HCT116 (cell line): ENCODE results near the gene SLC25A21.

Experiments
- ATF3 ChIP-seq: IDR thresholded peaks from 2 replicates; pipeline ENCODE4 v1.6.1; 2012
- CTCF ChIP-seq, 3 experiments: fragments of 200-600 bp in 1 of 3; sonication (generic) in 1 of 3; IDR thresholded peaks in 2 of 3; conservative IDR thresholded peaks in 1 of 3; 2 replicates each; pipeline ENCODE4 v1.5.1; 2012 to 2017; ENCODE audit warnings: low read depth in 2 of 3, low read length in 2 of 3, antibody characterized with exemption in 1 of 3, borderline replicate concordance in 1 of 3, control low read depth in 1 of 3, mild to moderate bottlenecking in 1 of 3, mixed read lengths in 1 of 3, mixed run types in 1 of 3, moderate library complexity in 1 of 3; ENCODE audit not compliant: insufficient read depth in 1 of 3
- FOSL1 ChIP-seq: IDR thresholded peaks from 2 replicates; pipeline ENCODE4 v1.6.1; 2012; ENCODE audit warnings: low read depth
- JUND ChIP-seq: IDR thresholded peaks from 2 replicates; pipeline ENCODE4 v1.6.1; 2012
- POLR2A ChIP-seq: IDR thresholded peaks from 2 replicates; pipeline ENCODE4 v1.7.0; 2011; ENCODE audit warnings: borderline replicate concordance; ENCODE audit not compliant: insufficient read depth, insufficient read length; ENCODE audit errors: extremely low read depth
- POLR2AphosphoS5 ChIP-seq: IDR thresholded peaks from 2 replicates; pipeline ENCODE4 v1.6.1; 2011; ENCODE audit warnings: mild to moderate bottlenecking, low read depth, low read length, moderate library complexity
- RAD21 ChIP-seq: IDR thresholded peaks from 2 replicates; pipeline ENCODE4 v1.6.1; 2012; ENCODE audit warnings: low read depth, mild to moderate bottlenecking
- TCF7L2 ChIP-seq: IDR thresholded peaks from 2 replicates; pipeline ENCODE4 v1.7.0; 2011; ENCODE audit warnings: borderline replicate concordance, inconsistent platforms; ENCODE audit not compliant: insufficient read depth, insufficient read length; ENCODE audit errors: extremely low read depth
- ZNF274 ChIP-seq: fragments of 200-500 bp; sonication (Bioruptor generic); IDR thresholded peaks from 2 replicates; pipeline ENCODE4 v1.6.1; 2014; ENCODE audit warnings: mild to moderate bottlenecking, low read depth, low read length, inconsistent platforms

- TF ChIP-seq POLR2AphosphoS5 (no peak), TCF7L2 (no peak), FOSL1 (no peak), POLR2A (no peak), CTCF (IDR thresholded peaks at IDR 0.05 in 2 of 3, conservative IDR thresholded peaks at IDR 0.05 in 1 of 3; ENCODE audit: borderline replicate concordance in 1 of 3, insufficient read depth in 1 of 3, low read depth in 2 of 3, low read length in 2 of 3) (no peak), ATF3 (no peak), ZNF274 (no peak), JUND (no peak), RAD21 (no peak)
Observed at GRCh38 chr14:36652542-36653201, 519.7 kb downstream of the SLC25A21 start.
